LHCN-M2 (cell line): ENCODE measurements around the gene TENT5A. TPM values are rescaled to one million over a fixed set of nuclear protein-coding genes. Genes with fewer than 3 reads are reported as not detected.
"Not testable (repeated sequence)": the region's sequence is repeated elsewhere in the genome, so short reads cannot be mapped to it uniquely, and the experiment has no call there.

Source experiments
- DNase-seq: peaks from one replicate; pipeline ENCODE4 v3.0.0-alpha.2; 2012; ENCODE audit warnings: low read depth
- total RNA-seq: library from RNA; depleted of rRNA; stranded (reverse); fragments of >200 nt; gene quantifications from 2 replicates; pipeline ENCODE4 v1.2.3, GENCODE V29; 2014

The TENT5A gene
- total RNA-seq, 1 experiment from 2014 or later, result 17.6 TPM

DNA sequence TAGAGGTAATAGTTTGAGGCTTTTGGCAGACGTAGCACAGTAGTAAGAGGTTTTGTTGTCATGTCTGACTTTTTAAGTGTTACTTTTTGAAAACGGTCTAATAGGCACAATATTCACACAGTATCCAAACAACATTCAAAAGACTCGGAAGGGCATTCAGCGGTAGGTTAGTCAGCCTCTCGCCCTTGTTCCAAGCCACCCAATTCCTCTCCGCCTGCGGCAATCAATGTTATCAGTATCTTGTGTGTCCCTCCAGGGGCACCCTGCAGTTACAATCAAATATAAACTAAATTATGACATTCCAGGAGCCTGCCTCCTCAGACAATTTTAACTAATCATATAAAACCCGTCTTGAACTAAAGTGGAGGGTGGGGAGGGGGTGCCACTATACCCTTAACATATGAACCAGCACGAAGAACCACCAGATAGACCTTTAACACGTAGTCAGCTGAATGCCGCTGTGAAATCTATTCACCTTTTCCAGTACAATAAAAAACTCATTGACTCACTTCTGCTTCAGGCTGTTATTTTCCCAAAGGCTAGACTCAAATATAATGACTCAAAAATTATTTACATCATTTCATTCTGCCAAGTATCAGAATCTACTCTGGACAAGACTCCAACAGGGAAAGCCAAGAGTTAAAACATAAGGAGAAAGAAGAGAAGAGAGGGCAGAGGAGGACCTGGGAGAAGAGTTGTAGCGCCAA is 1.6 kb downstream of the TENT5A start:
- peak; percentile 37 for DNase-seq

DNA sequence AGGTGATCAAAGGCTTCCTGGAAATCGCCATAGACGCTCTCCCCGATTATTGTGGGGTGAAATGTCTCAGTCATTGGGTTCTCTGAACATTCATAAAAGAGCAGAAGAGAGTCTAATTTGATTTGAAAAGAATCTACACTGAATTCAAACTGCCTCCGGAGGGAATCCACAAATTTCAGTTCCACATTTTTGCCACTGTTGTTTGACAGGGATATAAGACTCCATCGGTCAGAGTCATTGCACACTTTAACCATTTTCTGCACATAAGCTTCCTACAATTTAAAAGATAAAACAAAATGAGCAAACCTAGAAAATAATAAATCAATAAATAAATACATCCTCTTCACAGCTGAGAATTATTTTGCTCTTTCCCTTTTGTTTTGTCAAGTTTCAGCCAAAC is 2.3 kb downstream of the TENT5A start:
- DNase-seq, result no peak

DNA sequence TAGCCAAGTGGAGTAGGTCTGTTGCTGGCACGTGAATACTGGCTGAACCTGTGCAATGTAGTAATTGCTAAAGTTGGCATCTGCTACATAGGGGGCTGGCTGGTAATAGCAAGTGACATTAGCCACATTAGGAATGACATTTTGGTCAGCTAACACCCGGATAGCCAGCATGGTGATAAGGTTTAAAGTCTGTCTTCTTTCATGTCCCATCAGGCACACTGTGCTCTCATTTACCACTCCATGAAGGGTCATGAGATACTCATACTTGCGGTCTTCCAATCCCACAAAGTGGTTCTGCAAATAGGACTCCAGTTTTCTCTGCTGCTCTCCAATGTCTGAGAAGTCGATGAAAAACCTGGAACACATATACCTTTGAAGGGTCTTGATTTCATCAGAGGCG is 2.8 kb downstream of the TENT5A start:
- DNase-seq, result no peak

GRCh38 chr6:81748994-81749393 is 3.5 kb downstream of the TENT5A start:
- no peak for DNase-seq

DNA sequence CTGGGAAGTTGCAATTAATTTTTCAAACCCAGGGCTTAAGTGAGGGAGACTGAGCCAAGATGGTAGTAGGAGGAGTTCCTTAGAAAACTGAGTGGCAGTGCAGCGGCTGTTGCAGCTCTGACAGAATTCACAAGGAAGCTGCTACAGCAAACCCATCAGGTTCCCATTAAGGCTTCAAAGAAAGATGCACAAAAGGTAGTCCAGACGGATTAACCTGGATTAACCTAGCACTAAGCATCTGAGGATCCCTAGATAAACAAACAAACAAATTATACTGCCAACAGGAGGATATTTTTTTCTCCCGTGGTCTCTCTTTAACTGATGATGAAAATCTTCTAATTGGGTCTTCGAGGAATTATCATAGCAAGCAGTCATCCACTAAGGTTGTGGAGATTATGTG is 5.2 kb downstream of the TENT5A start:
- DNase-seq, result no peak

- no peak for DNase-seq
These were observed 8.3 kb downstream of the TENT5A start for GRCh38 chr6:81744131-81744530.

- no peak for DNase-seq
These were observed 8.8 kb downstream of the TENT5A start for GRCh38 chr6:81743649-81744048.

DNA sequence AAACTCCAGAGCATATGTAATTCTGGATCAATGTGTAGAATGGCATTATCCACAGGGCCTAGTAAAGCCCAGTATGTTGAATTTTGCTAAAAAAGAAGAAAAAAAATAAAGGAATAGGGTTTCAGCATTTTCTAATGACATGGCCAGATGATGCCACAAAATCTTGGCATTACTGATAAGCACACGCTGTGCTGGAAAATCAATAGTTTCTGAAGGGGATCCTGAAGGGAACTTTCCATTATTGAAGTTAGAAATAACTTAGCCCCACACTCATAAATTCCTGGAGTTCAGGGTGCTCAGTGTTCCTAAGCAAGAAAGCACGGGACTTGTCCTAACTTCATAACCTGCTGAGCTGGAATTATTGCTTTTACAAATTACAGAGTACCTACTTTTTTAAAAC is 10.8 kb downstream of the TENT5A start:
- no peak for DNase-seq

- not testable (repeated sequence) for DNase-seq
These were observed 11.9 kb downstream of the TENT5A start for GRCh38 chr6:81740591-81740990.

- DNase-seq, result no peak
These were observed 13.0 kb downstream of the TENT5A start for GRCh38 chr6:81739230-81740195.

DNA sequence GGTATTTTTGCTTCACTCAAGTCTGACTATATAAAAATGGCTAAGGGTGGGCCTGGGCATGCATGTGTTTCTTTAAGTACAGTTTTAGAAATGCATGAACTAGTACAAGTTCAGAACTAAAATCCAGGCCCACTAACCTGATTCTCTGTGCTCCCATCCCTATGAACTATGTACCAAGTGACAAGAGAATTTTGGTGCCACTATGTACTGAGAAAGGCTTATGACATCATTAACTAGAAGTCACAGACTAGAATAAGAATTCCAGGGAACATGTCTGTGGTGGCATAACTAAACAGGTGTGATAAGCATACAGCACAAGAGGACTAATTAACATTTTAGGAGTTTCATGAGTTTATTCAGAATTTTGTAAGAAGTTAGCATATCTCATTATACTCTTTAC is 16.1 kb downstream of the TENT5A start:
- no peak for DNase-seq

GRCh38 chr6:81735756-81736380 is 16.6 kb downstream of the TENT5A start:
- DNase-seq, result no peak

DNA sequence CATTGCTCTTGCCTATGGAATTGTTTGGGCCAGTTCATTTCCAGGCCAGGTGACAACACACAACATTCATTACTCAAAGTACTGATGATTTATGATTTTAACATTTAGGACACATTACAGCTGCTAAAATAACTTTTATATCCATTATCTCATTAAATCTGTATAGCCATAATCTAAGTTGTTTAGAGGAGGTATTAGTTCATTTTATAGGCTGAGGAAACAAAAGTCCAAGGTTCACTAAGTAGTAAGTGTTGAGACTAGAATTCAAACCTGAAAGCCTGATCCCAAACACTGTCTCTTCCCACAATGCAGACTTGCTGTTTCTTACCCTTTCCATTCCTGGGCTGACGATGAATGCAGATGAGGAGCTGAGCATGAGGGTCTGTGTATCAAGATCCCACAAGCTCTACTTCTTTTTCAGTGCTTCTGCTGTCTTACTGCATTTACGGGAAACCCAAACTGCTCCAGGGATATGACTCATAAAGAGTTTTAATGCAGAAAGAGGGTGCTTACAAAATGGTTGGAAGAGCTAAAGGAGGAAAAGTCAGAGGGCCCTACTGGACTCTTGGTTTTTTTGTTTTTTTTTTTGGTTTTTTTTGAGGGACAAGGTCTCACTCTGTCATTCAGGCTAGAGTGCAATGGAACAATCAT is 17.9 kb downstream of the TENT5A start:
- no peak for DNase-seq

DNA sequence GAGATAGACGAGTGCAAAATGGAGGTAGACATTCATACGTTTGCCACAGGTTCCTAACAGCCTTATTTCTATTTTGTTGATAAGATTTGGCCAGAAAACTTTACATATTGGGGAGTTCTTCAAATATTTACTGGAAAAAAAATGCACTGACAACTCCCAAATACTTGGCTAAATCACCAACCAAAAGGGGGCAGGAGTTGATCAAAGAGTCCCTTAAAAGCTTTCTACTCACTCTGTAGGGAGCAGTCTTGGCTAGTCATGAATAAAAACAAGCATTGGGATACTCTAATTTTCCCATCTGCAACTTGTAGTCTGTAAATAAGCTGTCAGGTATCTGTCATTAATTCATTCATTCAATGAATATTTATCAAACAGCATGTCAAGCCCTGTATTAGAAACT is 18.4 kb downstream of the TENT5A start:
- peak; percentile 12 for DNase-seq

- peak; percentile 71 for DNase-seq
These were observed 20.7 kb downstream of the TENT5A start for GRCh38 chr6:81731814-81732213.

GRCh38 chr6:81727876-81728517 is 24.5 kb downstream of the TENT5A start:
- DNase-seq, result no peak

- no peak for DNase-seq
These were observed 27.4 kb downstream of the TENT5A start for GRCh38 chr6:81725127-81725526.

DNA sequence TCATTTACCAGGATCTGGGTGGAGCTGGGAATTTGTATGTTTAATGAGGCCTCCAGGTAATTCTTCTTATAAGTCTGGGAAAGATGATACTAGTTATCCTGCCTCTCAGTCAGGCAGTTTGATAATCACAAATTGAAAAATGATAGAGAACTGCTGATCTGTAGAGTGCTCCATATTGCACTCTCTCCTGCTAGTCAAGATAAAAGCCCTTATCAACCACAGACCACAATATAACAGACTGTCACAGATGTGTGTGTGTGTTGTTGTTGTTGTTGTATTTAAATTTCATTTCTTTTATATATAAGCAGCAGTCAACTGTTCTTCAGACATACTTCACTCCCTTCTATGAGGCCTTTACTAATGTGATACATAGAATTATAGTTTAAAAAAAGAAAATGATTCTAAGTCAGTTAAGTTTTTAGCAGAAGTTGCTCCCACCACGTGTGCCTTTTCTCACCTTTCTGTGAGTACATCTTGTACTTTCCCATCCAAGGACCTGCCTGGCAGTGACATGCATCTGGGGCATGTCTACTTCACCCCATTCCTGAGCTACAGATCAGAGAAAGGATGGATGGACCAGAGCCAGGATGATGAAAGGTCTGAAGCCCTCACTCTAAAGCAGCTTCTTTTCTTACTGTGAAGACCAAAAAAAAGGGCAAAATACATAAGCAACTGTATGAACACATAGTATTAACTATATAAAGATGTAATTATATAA is 29.8 kb downstream of the TENT5A start:
- peak; percentile 17 for DNase-seq

- no peak for DNase-seq
These were observed 32.1 kb downstream of the TENT5A start for GRCh38 chr6:81720427-81720826.

DNA sequence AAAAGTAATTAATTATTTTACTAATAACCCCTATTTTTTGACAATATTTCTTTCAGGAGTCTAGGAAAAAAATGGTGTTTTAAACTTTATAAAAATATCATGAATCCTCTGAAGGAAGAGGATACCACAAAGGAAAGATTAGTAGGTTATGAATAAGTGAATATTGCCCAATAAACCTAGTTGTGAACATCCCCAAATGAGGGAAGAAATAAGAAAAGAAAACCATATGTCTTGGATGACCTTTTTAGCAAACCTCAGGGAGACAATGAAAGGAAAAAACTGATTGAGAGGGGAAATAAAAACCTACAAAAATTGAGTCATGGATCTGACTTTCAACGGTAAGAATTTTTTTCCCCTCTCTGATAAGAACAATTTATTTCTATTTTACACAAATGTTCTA is 34.4 kb downstream of the TENT5A start:
- DNase-seq, result peak; percentile 47

GRCh38 chr6:81714684-81715083 is 37.8 kb downstream of the TENT5A start:
- DNase-seq, result no peak
